GM11168 (cell line): ENCODE results near the gene FAM216A.

ENCODE experiments used
- in situ Hi-C: fragments of 300-500 bp; cut with MboI; formaldehyde crosslinking; loops from one replicate; pipeline ENCODE4 v1.12.0; 2022; ENCODE audit warnings: low sequenced_read_pairs; ENCODE audit not compliant: unreplicated experiment

Gene FAM216A

GRCh38 chr12:110475426-110475825 lies 6.8 kb downstream of the FAM216A start:
- in situ Hi-C loops = no loop called here

GRCh38 chr12:110498984-110499706 lies 30.5 kb downstream of the FAM216A start:
- in situ Hi-C loops = no loop called here

- in situ Hi-C loops = loop anchor here (25.0 kb wide), 1 partner anchor 336 kb away; the partner anchor contains the start of gene CCDC63
Observed at GRCh38 chr12:110501399-110501751, 32.7 kb downstream of the FAM216A start.

- in situ Hi-C loops = loop anchor here (25.0 kb wide), 1 partner anchor 335 kb away; the partner anchor contains the start of gene CCDC63
Observed at GRCh38 chr12:110501752-110502738, 33.4 kb downstream of the FAM216A start, which contains the start of the genes RAD9B and VPS29. TSS of gene RAD9B (plus strand) at chr12:110502331. CDS start at chr12:110502338, 7 bp downstream. TSS of gene VPS29 (minus strand) at chr12:110502111. CDS start at chr12:110502051, 60 bp downstream.

GRCh38 chr12:110503432-110503831 lies 34.8 kb downstream of the FAM216A start:
- in situ Hi-C loops = loop anchor here (25.0 kb wide), 1 partner anchor 334 kb away; the partner anchor contains the start of gene CCDC63

- in situ Hi-C loops = loop anchor here (25.0 kb wide), 1 partner anchor 332 kb away; the partner anchor contains the start of gene CCDC63
Observed at GRCh38 chr12:110505332-110505731, 36.7 kb downstream of the FAM216A start.

- in situ Hi-C loops = loop anchor here (25.0 kb wide), 1 partner anchor 329 kb away; the partner anchor contains the start of gene CCDC63
Observed at GRCh38 chr12:110508071-110508586, 39.5 kb downstream of the FAM216A start.

GRCh38 chr12:110513842-110514241 lies 45.2 kb downstream of the FAM216A start:
- in situ Hi-C loops = loop anchor here (5.0 to 25.0 kb wide), 2 partner anchors 88 to 323 kb away; partner anchors contain the start of gene CCDC63

GRCh38 chr12:110514363-110514762 lies 45.7 kb downstream of the FAM216A start:
- in situ Hi-C loops = loop anchor here (5.0 to 25.0 kb wide), 2 partner anchors 88 to 323 kb away; partner anchors contain the start of gene CCDC63

GRCh38 chr12:110516995-110517394 lies 48.4 kb downstream of the FAM216A start:
- in situ Hi-C loops = loop anchor here (25.0 kb wide), 1 partner anchor 320 kb away; the partner anchor contains the start of gene CCDC63

- in situ Hi-C loops = loop anchor here (25.0 kb wide), 1 partner anchor 319 kb away; the partner anchor contains the start of gene CCDC63
Observed at GRCh38 chr12:110518014-110518413, 49.4 kb downstream of the FAM216A start.

- in situ Hi-C loops = loop anchor here (25.0 kb wide), 1 partner anchor 316 kb away; the partner anchor contains the start of gene CCDC63
Observed at GRCh38 chr12:110520876-110521712, 52.4 kb downstream of the FAM216A start.

GRCh38 chr12:110528277-110528839 lies 59.7 kb downstream of the FAM216A start:
- in situ Hi-C loops = no loop called here

- in situ Hi-C loops = no loop called here
Observed at GRCh38 chr12:110530511-110530910, 61.9 kb downstream of the FAM216A start.

GRCh38 chr12:110531741-110532333 lies 63.2 kb downstream of the FAM216A start:
- in situ Hi-C loops = no loop called here

- in situ Hi-C loops = no loop called here
Observed at GRCh38 chr12:110532644-110533043, 64.0 kb downstream of the FAM216A start.

GRCh38 chr12:110533607-110534006 lies 65.0 kb downstream of the FAM216A start:
- in situ Hi-C loops = no loop called here

- in situ Hi-C loops = no loop called here
Observed at GRCh38 chr12:110534811-110535210, 66.2 kb downstream of the FAM216A start.
